NCI-H128 (cell line): ENCODE data around the gene NCOA4.
"Not testable (repeated sequence)": the region's sequence is repeated elsewhere in the genome, so short reads cannot be mapped to it uniquely, and the experiment has no call there.

ENCODE experiments used
- DNase-seq: peaks from one replicate; lab custom pipeline; 2025; ENCODE audit not compliant: unreplicated experiment; lab: John Stamatoyannopoulos, UW

Gene NCOA4

DNA sequence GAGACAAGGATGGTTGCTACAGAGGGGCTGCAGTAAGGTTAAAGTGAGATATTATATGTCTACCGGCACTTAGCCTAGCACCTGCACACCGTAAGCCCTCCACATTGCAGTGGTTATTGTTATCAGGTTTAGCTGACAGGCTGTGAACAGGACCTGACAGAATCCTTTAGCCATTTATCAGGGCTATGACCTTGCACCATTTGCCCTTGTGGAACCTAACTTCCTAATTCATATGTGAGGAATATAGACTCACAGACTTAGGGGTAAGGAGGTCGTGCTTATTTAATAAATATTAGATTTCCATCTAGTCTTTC lies 10.1 kb downstream of the NCOA4 start:
- DNase-seq: no peak

- no peak for DNase-seq
Measured at GRCh38 chr10:46019569-46020343, 10.7 kb downstream of the NCOA4 start.

DNA sequence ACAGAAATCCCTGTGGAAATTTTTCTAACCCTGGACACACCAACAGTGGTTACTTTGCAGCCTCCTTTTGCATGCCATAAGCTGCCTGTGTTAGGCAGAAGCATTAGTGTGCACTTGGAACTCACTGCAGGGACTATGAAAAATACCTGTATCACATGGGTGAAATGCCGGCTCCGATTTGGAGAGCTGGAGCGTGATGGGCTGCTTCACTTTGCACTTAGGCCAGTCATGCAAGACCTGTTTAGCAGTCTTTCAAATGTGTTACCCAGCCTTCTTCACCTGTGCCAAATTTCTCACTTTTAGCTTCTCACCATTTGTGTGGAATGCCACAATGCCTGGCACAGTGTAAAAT lies 11.3 kb downstream of the NCOA4 start:
- DNase-seq: no peak

DNA sequence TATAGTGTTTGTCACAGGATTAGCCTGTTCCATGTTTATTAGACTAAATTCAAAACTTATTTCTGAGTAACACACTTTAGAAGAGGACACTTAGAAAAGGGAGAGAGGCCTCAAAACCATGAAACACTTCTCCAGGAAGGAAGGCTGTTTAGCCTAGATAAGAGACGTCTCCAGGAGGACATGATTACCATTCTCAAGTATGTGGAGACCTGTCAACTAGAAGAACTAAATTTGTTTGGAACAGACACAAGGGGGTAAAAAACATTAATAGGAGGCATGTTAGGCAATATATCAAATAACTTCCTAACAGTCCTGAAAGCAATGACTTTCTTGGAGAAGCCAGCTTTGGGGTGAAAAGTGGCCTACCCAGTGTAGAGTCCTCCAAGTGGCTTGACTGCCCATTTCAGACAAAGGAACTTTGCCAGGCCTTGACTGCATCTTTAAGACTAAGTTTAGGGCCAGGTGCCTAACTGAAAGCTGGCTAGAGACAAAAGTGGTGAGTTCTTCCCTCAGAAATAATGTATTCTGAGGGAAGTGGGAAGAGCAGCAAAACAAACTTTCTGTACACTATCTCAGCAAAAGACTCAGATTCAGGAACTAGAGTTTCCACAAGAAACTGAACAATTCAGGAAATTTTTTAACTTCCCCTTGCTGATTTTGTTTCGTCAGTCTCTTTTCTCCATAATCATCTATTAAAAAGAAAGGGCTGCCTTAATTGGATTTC lies 11.8 kb downstream of the NCOA4 start:
- no peak for DNase-seq

GRCh38 chr10:46017733-46018132 lies 12.7 kb downstream of the NCOA4 start:
- no peak for DNase-seq

GRCh38 chr10:46016811-46017210 lies 13.6 kb downstream of the NCOA4 start:
- DNase-seq: no peak

DNA sequence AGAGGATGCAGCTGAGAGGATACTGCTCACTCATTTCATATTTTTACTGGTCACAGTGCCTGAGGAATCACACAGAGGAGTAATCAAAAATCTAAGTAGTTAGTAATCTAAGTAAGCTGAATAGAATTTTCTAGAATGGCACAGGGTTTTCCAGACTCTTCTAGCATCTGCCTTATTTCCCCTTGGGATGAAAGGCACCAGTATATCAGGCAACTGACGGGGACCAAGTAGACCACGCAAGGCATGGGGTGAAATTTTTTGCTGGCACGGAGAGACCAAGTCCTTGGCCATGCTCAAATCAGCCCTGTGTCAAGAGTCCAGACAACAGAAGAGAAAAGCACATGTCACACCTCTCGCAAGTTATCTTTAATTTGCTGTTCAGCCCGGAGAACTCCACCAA lies 14.2 kb downstream of the NCOA4 start:
- no peak for DNase-seq

GRCh38 chr10:46014683-46015405 lies 15.6 kb downstream of the NCOA4 start:
- DNase-seq: no peak

- no peak for DNase-seq
Measured at GRCh38 chr10:46014206-46014605, 16.2 kb downstream of the NCOA4 start.

- no peak for DNase-seq
Measured at GRCh38 chr10:46012746-46013145, 17.7 kb downstream of the NCOA4 start.

GRCh38 chr10:46006219-46006618 lies 24.2 kb downstream of the NCOA4 start:
- no peak for DNase-seq

- no peak for DNase-seq
Measured at GRCh38 chr10:46005383-46005782, 25.0 kb downstream of the NCOA4 start.

DNA sequence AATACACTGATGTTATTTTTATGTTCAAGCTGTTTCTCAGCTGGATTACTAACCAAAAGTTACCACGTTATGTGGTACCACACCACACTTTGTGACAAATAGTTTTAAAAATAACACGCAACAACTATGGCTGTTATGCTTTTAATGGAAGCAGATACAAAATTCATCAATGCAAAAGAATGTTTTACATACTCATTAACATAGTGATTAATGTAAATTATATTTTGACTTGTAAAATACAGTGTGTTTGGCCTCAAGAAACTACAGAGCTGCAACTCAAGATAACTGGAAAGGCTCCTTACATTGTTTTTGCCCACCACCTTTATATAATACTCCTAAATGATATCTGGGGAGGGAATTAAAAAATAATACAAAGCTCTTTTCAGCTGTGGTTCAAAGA lies 25.5 kb downstream of the NCOA4 start:
- DNase-seq: no peak

GRCh38 chr10:46002916-46003693 lies 27.3 kb downstream of the NCOA4 start:
- DNase-seq: no peak

GRCh38 chr10:46002189-46002687 lies 28.2 kb downstream of the NCOA4 start:
- not testable (repeated sequence) for DNase-seq

GRCh38 chr10:46001187-46001756 lies 29.2 kb downstream of the NCOA4 start:
- DNase-seq: no peak

DNA sequence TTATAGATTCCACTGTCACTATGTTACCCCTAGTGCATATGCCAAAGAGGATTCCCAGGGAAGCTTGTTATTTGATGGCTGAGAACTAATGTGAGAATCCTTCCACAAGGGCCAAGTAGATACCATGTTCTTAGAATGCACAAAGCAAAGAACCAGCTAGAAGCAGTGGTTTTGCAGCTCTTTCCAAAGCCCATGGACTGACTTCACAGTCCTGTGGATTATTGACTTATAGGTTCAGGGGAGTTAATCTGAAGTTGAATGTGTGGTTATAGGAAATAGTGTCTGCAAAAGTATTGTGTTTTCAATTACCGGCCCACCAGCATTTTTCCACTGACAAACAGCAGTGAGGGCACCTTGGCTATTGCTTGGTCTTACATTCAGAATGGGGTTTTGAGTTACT lies 29.9 kb downstream of the NCOA4 start:
- no peak for DNase-seq

GRCh38 chr10:45999955-46000354 lies 30.5 kb downstream of the NCOA4 start:
- DNase-seq: not testable (repeated sequence)

DNA sequence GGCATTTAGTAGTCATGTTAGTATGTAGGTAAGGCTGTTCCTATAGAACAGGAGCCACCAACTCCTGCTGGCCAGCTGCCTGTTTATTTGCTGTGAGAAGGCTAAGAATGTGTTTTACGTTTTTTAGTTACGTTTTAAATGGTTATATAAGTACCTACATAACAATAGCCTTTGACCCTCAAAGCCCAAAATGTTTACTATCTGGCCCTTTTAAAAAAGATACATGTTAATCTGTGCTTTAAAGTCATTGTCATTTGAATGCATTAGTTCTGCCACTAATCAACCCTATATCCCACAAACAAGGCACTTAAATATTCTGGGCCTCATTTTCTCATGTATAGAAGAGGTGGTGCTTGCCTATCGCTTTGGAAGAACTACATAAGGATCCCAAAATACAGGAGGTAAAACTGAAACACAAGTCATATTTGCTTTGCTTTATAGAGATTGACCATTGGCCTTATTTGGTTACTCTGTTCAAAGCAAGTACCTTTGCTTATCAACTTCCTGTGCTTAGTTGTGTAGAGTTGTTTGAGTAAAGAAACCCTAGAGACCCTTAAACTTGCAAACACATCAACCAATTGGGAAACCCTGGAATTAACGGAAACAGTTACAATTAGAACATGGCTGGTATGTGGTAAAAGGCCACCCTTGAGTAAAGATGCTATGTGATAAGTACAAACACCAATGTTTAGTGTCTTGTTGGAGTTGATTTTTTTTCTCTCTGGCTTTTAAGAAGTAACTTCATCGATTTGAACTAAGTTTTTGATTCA lies 32.2 kb downstream of the NCOA4 start:
- no peak for DNase-seq

DNA sequence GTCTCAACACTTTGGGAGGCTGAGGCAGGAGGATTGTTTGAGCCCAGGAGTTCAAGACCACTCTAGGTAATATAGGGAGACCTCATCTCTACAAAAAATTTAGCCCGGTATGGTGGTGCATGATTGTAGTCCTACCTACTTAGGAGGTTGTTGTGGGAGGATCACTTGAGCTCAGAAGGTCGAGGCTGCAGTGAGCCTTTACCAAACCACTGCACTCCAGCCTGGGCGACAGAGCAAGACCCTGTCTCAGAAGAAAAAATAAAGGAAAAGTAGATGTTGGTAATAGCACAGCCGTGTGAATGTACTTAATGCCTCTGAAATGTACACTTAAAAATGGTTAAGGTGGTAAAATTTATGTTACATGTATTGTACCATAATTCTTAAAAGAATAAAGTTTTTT lies 32.9 kb downstream of the NCOA4 start:
- DNase-seq: no peak
